NOMO-1 treated with DMSO at 0.1 percent for 48 hours (cell line): ENCODE results near the gene NEK7.
"Not testable (repeated sequence)": the region's sequence is repeated elsewhere in the genome, so short reads cannot be mapped to it uniquely, and the experiment has no call there.

Experiments used
- DNase-seq: peaks from one replicate; lab custom pipeline; 2025; ENCODE audit not compliant: unreplicated experiment; lab: John Stamatoyannopoulos, UW

NEK7 gene

GRCh38 chr1:198280080-198280479 lies 123.3 kb downstream of the NEK7 start:
- no peak for DNase-seq

GRCh38 chr1:198281911-198282310 lies 125.1 kb downstream of the NEK7 start:
- DNase-seq: no peak

- no peak for DNase-seq
These were observed 126.4 kb downstream of the NEK7 start for GRCh38 chr1:198283222-198283621.

- no peak for DNase-seq
These were observed 131.1 kb downstream of the NEK7 start for GRCh38 chr1:198287916-198288315.

GRCh38 chr1:198290089-198290683 lies 133.4 kb downstream of the NEK7 start:
- no peak for DNase-seq

GRCh38 chr1:198291036-198291435 lies 134.2 kb downstream of the NEK7 start:
- DNase-seq: no peak

- no peak for DNase-seq
These were observed 135.1 kb downstream of the NEK7 start for GRCh38 chr1:198291924-198292323.

- DNase-seq: no peak
These were observed 138.4 kb downstream of the NEK7 start for GRCh38 chr1:198295225-198295624.

- DNase-seq: no peak
These were observed 139.2 kb downstream of the NEK7 start for GRCh38 chr1:198295971-198296370.

GRCh38 chr1:198297281-198297680 lies 140.5 kb downstream of the NEK7 start:
- DNase-seq: no peak

GRCh38 chr1:198298640-198299039 lies 141.8 kb downstream of the NEK7 start:
- no peak for DNase-seq

GRCh38 chr1:198300451-198300850 lies 143.7 kb downstream of the NEK7 start:
- no peak for DNase-seq

- no peak for DNase-seq
These were observed 147.6 kb downstream of the NEK7 start for GRCh38 chr1:198304431-198304830.

GRCh38 chr1:198314817-198315216 lies 158.0 kb downstream of the NEK7 start:
- not testable (repeated sequence) for DNase-seq

GRCh38 chr1:198315331-198315730 lies 158.5 kb downstream of the NEK7 start:
- not testable (repeated sequence) for DNase-seq

- no peak for DNase-seq
These were observed 159.8 kb downstream of the NEK7 start for GRCh38 chr1:198316546-198317100.

GRCh38 chr1:198318085-198318484 lies 161.3 kb downstream of the NEK7 start:
- no peak for DNase-seq

GRCh38 chr1:198320759-198321158 lies 164.0 kb downstream of the NEK7 start:
- DNase-seq: peak; percentile 39

- DNase-seq: no peak
These were observed 169.4 kb downstream of the NEK7 start for GRCh38 chr1:198326232-198326631.

- no peak for DNase-seq
These were observed 170.1 kb downstream of the NEK7 start for GRCh38 chr1:198326915-198327314.

GRCh38 chr1:198328458-198329032 lies 171.7 kb downstream of the NEK7 start:
- DNase-seq: peak; percentile 4

GRCh38 chr1:198330982-198331615 lies 174.3 kb downstream of the NEK7 start:
- DNase-seq: no peak
